ENCODE results near the gene KIF13A.
"Not testable (repeated sequence)": the region's sequence is repeated elsewhere in the genome, so short reads cannot be mapped to it uniquely, and the experiment has no call there.

Gene KIF13A

GRCh38 chr6:17845598-17845997 lies 141.8 kb downstream of the KIF13A start:
- no peaks in the 10 kb centered on the region for H3K79me2 ChIP-seq (ENCODE audit: insufficient read depth, low read depth)
- H3K9ac ChIP-seq = no peak overlapping the region
- H3K4me1 ChIP-seq (ENCODE audit: low read depth, poor library complexity, severe bottlenecking) = peaks cover 8% of the 10 kb centered on the region
- H3K27me3 ChIP-seq (ENCODE audit: insufficient read depth, low read depth) = no peaks in the 10 kb centered on the region
- no peak overlapping the region for H2AFZ ChIP-seq (ENCODE audit: low read depth)
- H3K36me3 ChIP-seq (ENCODE audit: insufficient read depth) = no peaks in the 10 kb centered on the region
- no peak overlapping the region for H3K4me3 ChIP-seq (IDR thresholded peaks at IDR 0.05; ENCODE audit: insufficient read depth, low read depth, low read length)
- H4K20me1 ChIP-seq (ENCODE audit: insufficient read depth) = no peaks in the 10 kb centered on the region
- no peak overlapping the region for H3K4me2 ChIP-seq
- no peak for TF ChIP-seq CTCF (conservative IDR thresholded peaks at IDR 0.05; ENCODE audit: low read depth, low read length)
- no peak overlapping the region for H3K27ac ChIP-seq

GRCh38 chr6:17844967-17845366 lies 142.5 kb downstream of the KIF13A start:
- H3K4me1 ChIP-seq (ENCODE audit: low read depth, poor library complexity, severe bottlenecking); H4K20me1 ChIP-seq (ENCODE audit: insufficient read depth); H3K4me3 ChIP-seq (IDR thresholded peaks at IDR 0.05; ENCODE audit: insufficient read depth, low read depth, low read length); H3K27ac ChIP-seq; H3K27me3 ChIP-seq (ENCODE audit: insufficient read depth, low read depth); H3K79me2 ChIP-seq (ENCODE audit: insufficient read depth, low read depth); H3K36me3 ChIP-seq (ENCODE audit: insufficient read depth); H2AFZ ChIP-seq (ENCODE audit: low read depth); H3K4me2 ChIP-seq; H3K9ac ChIP-seq: not testable (repeated sequence)

GRCh38 chr6:17842934-17843821 lies 144.3 kb downstream of the KIF13A start:
- Histone ChIP-seq H3K9ac (no peak overlapping the region), H3K79me2 (ENCODE audit: insufficient read depth, low read depth) (no peaks in the 10 kb centered on the region), H3K27me3 (ENCODE audit: insufficient read depth, low read depth) (no peaks in the 10 kb centered on the region), H4K20me1 (ENCODE audit: insufficient read depth) (no peaks in the 10 kb centered on the region), H2AFZ (ENCODE audit: low read depth) (no peak overlapping the region), H3K4me1 (ENCODE audit: low read depth, poor library complexity, severe bottlenecking) (no peaks in the 10 kb centered on the region), H3K4me3 (IDR thresholded peaks at IDR 0.05; ENCODE audit: insufficient read depth, low read depth, low read length) (no peak overlapping the region), H3K27ac (no peak overlapping the region), H3K36me3 (ENCODE audit: insufficient read depth) (no peaks in the 10 kb centered on the region), H3K4me2 (no peak overlapping the region)
- TF ChIP-seq CTCF (conservative IDR thresholded peaks at IDR 0.05; ENCODE audit: low read depth, low read length) = no peak

GRCh38 chr6:17842014-17842776 lies 145.2 kb downstream of the KIF13A start:
- H3K4me3 ChIP-seq (IDR thresholded peaks at IDR 0.05; ENCODE audit: insufficient read depth, low read depth, low read length) = no peak overlapping the region
- H3K27me3 ChIP-seq (ENCODE audit: insufficient read depth, low read depth) = no peaks in the 10 kb centered on the region
- H3K9ac ChIP-seq = no peak overlapping the region
- no peaks in the 10 kb centered on the region for H4K20me1 ChIP-seq (ENCODE audit: insufficient read depth)
- H3K27ac ChIP-seq = no peak overlapping the region
- H3K4me1 ChIP-seq (ENCODE audit: low read depth, poor library complexity, severe bottlenecking) = no peaks in the 10 kb centered on the region
- H2AFZ ChIP-seq (ENCODE audit: low read depth) = no peak overlapping the region
- H3K79me2 ChIP-seq (ENCODE audit: insufficient read depth, low read depth) = no peaks in the 10 kb centered on the region
- no peak overlapping the region for H3K4me2 ChIP-seq
- no peak for TF ChIP-seq CTCF (conservative IDR thresholded peaks at IDR 0.05; ENCODE audit: low read depth, low read length)
- no peaks in the 10 kb centered on the region for H3K36me3 ChIP-seq (ENCODE audit: insufficient read depth)

Measured in KMS-11 (cell line).